ENCODE data around the gene NBAS.

The NBAS gene

GRCh38 chr2:15588329-15588919, 27.3 kb upstream of the NBAS start:
- peak; percentile 79 for DNase-seq

GRCh38 chr2:15584767-15585469, 23.8 kb upstream of the NBAS start:
- no peak for DNase-seq

- no peak for DNase-seq
These were observed 23.2 kb upstream of the NBAS start for GRCh38 chr2:15584316-15584715.

- DNase-seq: no peak
These were observed 22.7 kb upstream of the NBAS start for GRCh38 chr2:15583826-15584225.

- DNase-seq: no peak
These were observed 21.7 kb upstream of the NBAS start for GRCh38 chr2:15582710-15583357.

- DNase-seq: no peak
These were observed 19.3 kb upstream of the NBAS start for GRCh38 chr2:15580451-15580850.

- no peak for DNase-seq
These were observed 18.5 kb upstream of the NBAS start for GRCh38 chr2:15579641-15580040.

- DNase-seq: peak; percentile 96
These were observed 16.1 kb upstream of the NBAS start for GRCh38 chr2:15577071-15577735.

GRCh38 chr2:15571729-15572128, 10.6 kb upstream of the NBAS start:
- DNase-seq: no peak

- no peak for DNase-seq
These were observed 9.0 kb upstream of the NBAS start for GRCh38 chr2:15570104-15570503.

- no peak for DNase-seq
These were observed 7.7 kb upstream of the NBAS start for GRCh38 chr2:15568874-15569273.

- no peak for DNase-seq
These were observed 5.8 kb upstream of the NBAS start for GRCh38 chr2:15566912-15567311.

- no peak for DNase-seq
These were observed 5.0 kb upstream of the NBAS start for GRCh38 chr2:15565994-15566671.

- DNase-seq: no peak
These were observed 4.3 kb upstream of the NBAS start for GRCh38 chr2:15565392-15565791.

- DNase-seq: no peak
These were observed 2.3 kb upstream of the NBAS start for GRCh38 chr2:15563227-15564100.

GRCh38 chr2:15562354-15563031, 1.4 kb upstream of the NBAS start:
- DNase-seq: no peak

GRCh38 chr2:15561574-15562344, 625 bp upstream of the NBAS start:
- DNase-seq: no peak

GRCh38 chr2:15560140-15560987, 770 bp downstream of the NBAS start:
- peak; percentile 44 for DNase-seq

GRCh38 chr2:15559379-15560139, 1.6 kb downstream of the NBAS start:
- DNase-seq: no peak

Data from NCI-H1694 (cell line).